ENCODE measurements around the gene PTPRN2. TPM values are rescaled to one million over a fixed set of nuclear protein-coding genes. Genes with fewer than 3 reads are reported as not detected.

The PTPRN2 gene
- total RNA-seq, 4 donors from 2014 or later: 2.0 to 9.5 (median 2.6) TPM

- ATAC-seq (ENCODE audit: low FRiP score) (no peak), DNase-seq (ENCODE audit: low spot score) (no peak)
- no peak for TF ChIP-seq CTCF (IDR thresholded peaks at IDR 0.05)
Observed at GRCh38 chr7:158192184-158192835, 395.3 kb downstream of the PTPRN2 start.

GRCh38 chr7:158191671-158192070 is 396.0 kb downstream of the PTPRN2 start:
- DNase-seq (ENCODE audit: low spot score) (no peak), ATAC-seq (ENCODE audit: low FRiP score) (no peak)
- TF ChIP-seq CTCF (IDR thresholded peaks at IDR 0.05): no peak

- DNase-seq (ENCODE audit: low spot score): no peak
- no peak for TF ChIP-seq CTCF (IDR thresholded peaks at IDR 0.05)
- ATAC-seq (ENCODE audit: low FRiP score): no peak
Observed at GRCh38 chr7:158190756-158191155, 396.9 kb downstream of the PTPRN2 start.

GRCh38 chr7:158188676-158189075 is 398.9 kb downstream of the PTPRN2 start:
- DNase-seq (ENCODE audit: low spot score): no peak
- no peak for TF ChIP-seq CTCF (IDR thresholded peaks at IDR 0.05)
- ATAC-seq (ENCODE audit: low FRiP score): no peak

- no peak for DNase-seq (ENCODE audit: low spot score)
- ATAC-seq (ENCODE audit: low FRiP score): no peak
- no peak for TF ChIP-seq CTCF (IDR thresholded peaks at IDR 0.05)
Observed at GRCh38 chr7:158187694-158187994, 400.0 kb downstream of the PTPRN2 start.

- DNase-seq (ENCODE audit: low spot score): no peak
- no peak for ATAC-seq (ENCODE audit: low FRiP score)
- TF ChIP-seq CTCF (IDR thresholded peaks at IDR 0.05): no peak
Observed at GRCh38 chr7:158186864-158187693, 400.5 kb downstream of the PTPRN2 start.

- ATAC-seq (ENCODE audit: low FRiP score): no peak
- no peak for TF ChIP-seq CTCF (IDR thresholded peaks at IDR 0.05)
- DNase-seq (ENCODE audit: low spot score): no peak
Observed at GRCh38 chr7:158186406-158186805, 401.2 kb downstream of the PTPRN2 start.

Data from omental fat pad (tissue), 4 donors.